Muscle layer of colon (tissue), 2 donors: ENCODE measurements around the gene ALG14.

Experiments used
- H3K27ac ChIP-seq: one replicate; pipeline ENCODE4 v1.7.0; 2013; ENCODE audit warnings: low read depth, mild to moderate bottlenecking, low read length, moderate library complexity
- H3K27me3 ChIP-seq, 2 donors: one replicate each; pipeline ENCODE4 v1.7.0; 2013; ENCODE audit warnings: low read length in 2 of 2, mild to moderate bottlenecking in 2 of 2; ENCODE audit not compliant: insufficient read depth in 2 of 2, control insufficient read depth in 1 of 2
- H3K36me3 ChIP-seq: one replicate; pipeline ENCODE4 v1.7.0; 2013; ENCODE audit warnings: mild to moderate bottlenecking, low read length; ENCODE audit not compliant: insufficient read depth
- H3K4me1 ChIP-seq: one replicate; pipeline ENCODE4 v1.7.0; 2013; ENCODE audit warnings: mild to moderate bottlenecking, low read length; ENCODE audit not compliant: insufficient read depth
- H3K4me3 ChIP-seq, 2 donors: one replicate each; pipeline ENCODE4 v1.7.0; 2013; ENCODE audit warnings: low read length in 2 of 2, low read depth in 1 of 2, mild to moderate bottlenecking in 1 of 2, moderate library complexity in 1 of 2
- H3K9ac ChIP-seq: one replicate; pipeline ENCODE4 v1.7.0; 2013; ENCODE audit warnings: low read length
- H3K9me3 ChIP-seq: one replicate; pipeline ENCODE4 v1.7.0; 2013; ENCODE audit warnings: mild to moderate bottlenecking, low read length
- donor health status: abdominal sarcoma.
- donor health status: Adenocarcinoma of cecum.

The ALG14 gene

GRCh38 chr1:95085376-95085775 lies 12.6 kb upstream of the ALG14 start:
- no peak overlapping the region for H3K27ac ChIP-seq
- H3K36me3 ChIP-seq = no peaks in the 10 kb centered on the region
- H3K9me3 ChIP-seq = no peaks in the 10 kb centered on the region
- no peaks in the 10 kb centered on the region for H3K4me1 ChIP-seq
- no peak overlapping the region for H3K4me3 ChIP-seq
- H3K9ac ChIP-seq = no peak overlapping the region
- no peaks in the 10 kb centered on the region for H3K27me3 ChIP-seq

- no peaks in the 10 kb centered on the region for H3K27me3 ChIP-seq
- H3K9me3 ChIP-seq = no peaks in the 10 kb centered on the region
- no peak overlapping the region for H3K9ac ChIP-seq
- H3K4me1 ChIP-seq = no peaks in the 10 kb centered on the region
- no peak overlapping the region for H3K27ac ChIP-seq
- no peaks in the 10 kb centered on the region for H3K36me3 ChIP-seq
- no peak overlapping the region for H3K4me3 ChIP-seq
These were observed 11.8 kb upstream of the ALG14 start for GRCh38 chr1:95084317-95085176.

DNA sequence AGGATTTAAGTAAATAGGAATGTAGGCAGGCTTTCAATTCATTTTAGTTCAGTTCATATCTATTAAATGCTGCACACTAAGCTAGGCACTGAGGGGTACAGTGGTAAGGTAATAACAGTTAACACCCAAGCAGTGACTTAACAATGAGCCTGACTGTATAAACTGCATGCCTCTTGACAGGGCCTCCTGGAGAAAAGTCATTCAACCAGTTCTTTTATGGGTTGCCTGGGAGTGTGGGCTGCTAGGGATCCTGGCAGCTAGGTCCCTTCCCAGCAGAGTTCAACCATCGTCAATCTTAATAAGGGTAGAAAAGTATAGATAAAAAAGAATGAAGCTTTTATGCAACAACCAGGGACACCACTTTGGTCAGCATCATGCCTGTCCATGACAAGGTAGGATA lies 8.1 kb upstream of the ALG14 start:
- no peaks in the 10 kb centered on the region for H3K9me3 ChIP-seq
- H3K4me1 ChIP-seq = no peaks in the 10 kb centered on the region
- H3K4me3 ChIP-seq = no peak overlapping the region
- H3K36me3 ChIP-seq = no peaks in the 10 kb centered on the region
- no peak overlapping the region for H3K27ac ChIP-seq
- H3K9ac ChIP-seq = no peak overlapping the region
- H3K27me3 ChIP-seq = no peaks in the 10 kb centered on the region

GRCh38 chr1:95080446-95080845 lies 7.7 kb upstream of the ALG14 start:
- no peak overlapping the region for H3K9ac ChIP-seq
- H3K4me1 ChIP-seq = no peaks in the 10 kb centered on the region
- H3K36me3 ChIP-seq = no peaks in the 10 kb centered on the region
- no peak overlapping the region for H3K4me3 ChIP-seq
- H3K27me3 ChIP-seq = no peaks in the 10 kb centered on the region
- H3K27ac ChIP-seq = no peak overlapping the region
- H3K9me3 ChIP-seq = no peaks in the 10 kb centered on the region

DNA sequence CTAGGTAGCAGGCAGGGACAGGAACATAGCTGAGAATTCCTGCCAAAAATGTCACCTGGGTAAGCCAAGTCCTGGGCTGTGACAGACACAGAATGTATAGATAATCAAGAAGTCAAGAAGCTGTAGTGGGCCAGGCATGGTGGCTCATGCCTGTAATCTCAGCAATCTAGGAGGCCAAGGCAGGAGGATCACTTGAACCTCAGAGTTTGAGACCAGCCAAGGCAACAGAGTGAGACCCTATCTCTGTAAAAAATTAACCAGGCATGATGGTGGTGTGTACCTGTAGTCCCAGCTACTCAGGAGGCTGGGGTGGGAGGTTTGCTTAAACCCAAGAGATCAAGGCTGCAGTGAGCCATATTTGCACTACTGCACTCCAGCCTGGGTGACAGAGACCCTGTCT lies 3.3 kb upstream of the ALG14 start:
- Histone ChIP-seq H3K9ac (no peak overlapping the region), H3K4me3 (no peak overlapping the region), H3K36me3 (no peaks in the 10 kb centered on the region), H3K27me3 (no peaks in the 10 kb centered on the region), H3K27ac (no peak overlapping the region), H3K9me3 (no peaks in the 10 kb centered on the region), H3K4me1 (no peaks in the 10 kb centered on the region)

DNA sequence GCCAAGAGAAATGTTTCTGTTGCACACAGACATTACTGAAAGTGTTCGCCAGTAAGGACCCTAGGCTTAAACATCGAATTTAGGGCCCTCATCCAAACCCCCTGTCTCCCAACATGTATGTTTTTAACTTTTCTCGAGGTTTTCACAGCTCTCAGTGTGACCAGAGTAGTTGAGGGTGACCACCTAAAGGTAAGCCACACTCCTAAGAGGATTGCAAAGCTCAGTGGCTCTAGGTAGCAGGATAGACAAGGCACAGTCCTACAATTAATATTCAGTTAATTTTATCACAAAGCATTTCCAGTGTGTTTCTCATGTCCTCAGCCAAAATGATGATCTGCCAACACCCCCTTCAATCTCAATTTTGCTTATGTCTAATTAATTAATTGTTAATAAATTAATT lies 695 bp upstream of the ALG14 start:
- Histone ChIP-seq H3K9ac (peak overlapping the region; percentile 50), H3K27me3 (no peaks in the 10 kb centered on the region), H3K4me1 (no peaks in the 10 kb centered on the region), H3K36me3 (no peaks in the 10 kb centered on the region), H3K4me3 (peak overlapping the region; percentile 67 to 80), H3K27ac (peak overlapping the region; percentile 84), H3K9me3 (no peaks in the 10 kb centered on the region)

DNA sequence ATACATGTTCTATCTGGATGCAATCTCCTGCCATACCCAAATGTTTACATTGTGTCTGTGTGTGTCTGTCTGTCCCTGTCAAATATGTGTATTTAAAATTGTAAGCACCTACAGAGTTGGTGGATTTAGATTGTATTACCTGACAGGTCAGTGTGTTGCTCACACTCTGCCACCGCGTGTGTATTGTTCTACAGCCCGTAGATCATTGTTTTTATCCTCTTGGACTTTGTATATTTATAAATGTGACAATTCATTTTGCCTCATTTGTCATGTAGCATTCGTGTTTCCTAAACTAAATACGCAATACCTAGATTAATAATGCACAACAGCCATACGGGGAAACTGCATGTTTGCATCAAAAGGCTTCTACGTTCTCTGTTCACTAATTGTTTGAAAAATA lies 634 bp downstream of the ALG14 start:
- Histone ChIP-seq H3K9me3 (no peaks in the 10 kb centered on the region), H3K36me3 (no peaks in the 10 kb centered on the region), H3K9ac (peak overlapping the region; percentile 50), H3K27ac (peak overlapping the region; percentile 84), H3K27me3 (no peaks in the 10 kb centered on the region), H3K4me1 (no peaks in the 10 kb centered on the region), H3K4me3 (peak overlapping the region; percentile 67 to 80)

GRCh38 chr1:95071539-95071938 lies 1.2 kb downstream of the ALG14 start:
- no peaks in the 10 kb centered on the region for H3K36me3 ChIP-seq
- no peaks in the 10 kb centered on the region for H3K27me3 ChIP-seq
- H3K9me3 ChIP-seq = no peaks in the 10 kb centered on the region
- peak overlapping the region in 1 of 2 donors; percentile 80 for H3K4me3 ChIP-seq
- H3K9ac ChIP-seq = peak overlapping the region; percentile 50
- no peak overlapping the region for H3K27ac ChIP-seq
- H3K4me1 ChIP-seq = no peaks in the 10 kb centered on the region

GRCh38 chr1:95069710-95070093 lies 3.0 kb downstream of the ALG14 start:
- Histone ChIP-seq H3K9ac (no peak overlapping the region), H3K27ac (no peak overlapping the region), H3K4me3 (no peak overlapping the region), H3K4me1 (no peaks in the 10 kb centered on the region), H3K9me3 (no peaks in the 10 kb centered on the region), H3K36me3 (peaks cover under 1% of the 10 kb centered on the region), H3K27me3 (no peaks in the 10 kb centered on the region)

- H3K4me3 ChIP-seq = no peak overlapping the region
- H3K4me1 ChIP-seq = no peaks in the 10 kb centered on the region
- H3K36me3 ChIP-seq = peaks cover 7% of the 10 kb centered on the region
- no peaks in the 10 kb centered on the region for H3K9me3 ChIP-seq
- H3K27ac ChIP-seq = no peak overlapping the region
- no peaks in the 10 kb centered on the region for H3K27me3 ChIP-seq
- H3K9ac ChIP-seq = no peak overlapping the region
These were observed 3.6 kb downstream of the ALG14 start for GRCh38 chr1:95068956-95069709.

GRCh38 chr1:95067568-95067967 lies 5.2 kb downstream of the ALG14 start:
- no peak overlapping the region for H3K27ac ChIP-seq
- H3K4me1 ChIP-seq = no peaks in the 10 kb centered on the region
- no peaks in the 10 kb centered on the region for H3K9me3 ChIP-seq
- peaks cover 7% of the 10 kb centered on the region for H3K36me3 ChIP-seq
- H3K9ac ChIP-seq = no peak overlapping the region
- no peak overlapping the region for H3K4me3 ChIP-seq
- no peaks in the 10 kb centered on the region for H3K27me3 ChIP-seq
